GM08714 (cell line): ENCODE results near the gene BTBD17.

Experiments used
- H3K4me3 ChIP-seq: fragments of 200-500 bp; sonication (Bioruptor generic); 2 replicates; pipeline ENCODE4 v1.5.1; 2014; ENCODE audit warnings: mild to moderate bottlenecking, low read length, inconsistent platforms
- ZNF274 ChIP-seq: IDR thresholded peaks from 2 replicates; pipeline ENCODE4 v1.6.1; 2012; ENCODE audit warnings: mild to moderate bottlenecking, low read depth, low read length

The BTBD17 gene

GRCh38 chr17:74373838-74374606 lies 12.4 kb upstream of the BTBD17 start:
- TF ChIP-seq ZNF274 = no peak

GRCh38 chr17:74372426-74372825 lies 10.8 kb upstream of the BTBD17 start:
- no peak overlapping the region for H3K4me3 ChIP-seq
- no peak for TF ChIP-seq ZNF274

More at GRCh38 chr17:74373838-74374606, 12.4 kb upstream of the BTBD17 start:
- no peak overlapping the region for H3K4me3 ChIP-seq

- H3K4me3 ChIP-seq = no peak overlapping the region
- no peak for TF ChIP-seq ZNF274
These were observed 10.0 kb upstream of the BTBD17 start for GRCh38 chr17:74371653-74372147.

- TF ChIP-seq ZNF274 = no peak
These were observed 8.2 kb upstream of the BTBD17 start for GRCh38 chr17:74369665-74370490.

DNA sequence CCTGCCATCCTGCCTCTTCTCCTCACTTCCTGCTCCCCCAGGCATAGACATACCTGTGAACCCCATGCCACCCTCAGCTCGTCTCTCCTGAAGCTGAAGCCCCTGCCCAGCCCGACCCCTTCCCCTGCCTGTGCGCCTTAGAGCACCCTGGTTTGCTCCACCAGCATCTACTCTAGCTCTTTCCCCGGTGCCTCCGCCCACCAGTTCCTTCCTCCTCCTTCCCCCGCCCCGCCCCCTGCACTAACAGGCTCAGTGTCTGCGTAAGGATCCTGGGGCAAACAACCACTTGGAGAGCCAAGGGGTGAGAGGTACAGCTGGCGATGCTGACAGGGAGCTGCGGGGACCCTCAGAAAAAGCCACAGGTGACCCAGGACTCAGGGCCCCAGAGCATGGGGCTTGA lies 7.6 kb upstream of the BTBD17 start:
- TF ChIP-seq ZNF274 = no peak
- H3K4me3 ChIP-seq = no peak overlapping the region

More at GRCh38 chr17:74369665-74370490, 8.2 kb upstream of the BTBD17 start:
- no peak overlapping the region for H3K4me3 ChIP-seq

DNA sequence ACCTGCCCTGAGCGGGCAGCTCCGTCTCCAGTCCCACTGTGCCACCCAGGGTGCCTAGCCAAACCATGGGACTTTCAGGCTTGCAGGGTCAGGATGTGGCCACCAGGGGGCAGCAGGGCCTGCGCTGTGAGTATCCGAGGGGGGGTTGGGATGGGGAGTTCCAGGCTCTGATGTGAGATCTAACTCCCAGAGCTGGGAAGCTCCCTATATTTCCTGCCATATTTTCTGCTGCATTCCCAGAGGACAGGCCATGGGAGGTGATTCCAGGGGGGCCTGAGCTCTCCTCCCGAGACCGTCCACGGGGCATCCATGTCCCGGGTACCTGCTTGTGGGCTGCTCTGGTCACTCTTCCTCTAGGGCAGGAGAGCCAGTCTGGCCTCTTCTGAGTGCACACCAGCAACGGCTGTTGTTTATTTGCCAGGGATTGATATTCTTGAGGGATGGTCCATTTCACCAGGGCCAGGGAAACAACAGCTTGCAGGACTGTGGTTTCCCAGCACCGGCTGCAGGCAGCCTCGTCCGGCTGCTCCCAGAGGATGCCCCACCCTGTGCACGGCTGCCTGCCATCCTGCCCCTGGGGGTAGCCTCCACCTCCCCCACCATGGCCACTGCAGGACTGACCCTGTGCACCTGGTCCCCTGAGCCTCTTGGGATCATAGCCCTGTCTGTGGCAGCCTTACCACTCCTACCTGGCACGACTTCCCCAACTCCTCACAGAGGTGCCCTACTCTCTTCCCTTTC lies 6.8 kb upstream of the BTBD17 start:
- TF ChIP-seq ZNF274 = no peak
- H3K4me3 ChIP-seq = no peak overlapping the region

- no peak for TF ChIP-seq ZNF274
These were observed 5.5 kb upstream of the BTBD17 start, which contains the start of gene GPR142 for GRCh38 chr17:74367206-74367605. Gene GPR142 (plus strand): TSS chr17:74367506. CDS start chr17:74369541, 2,035 bp downstream.

GRCh38 chr17:74362810-74363498 lies 1.3 kb upstream of the BTBD17 start:
- no peak overlapping the region for H3K4me3 ChIP-seq
- TF ChIP-seq ZNF274 = no peak

More at GRCh38 chr17:74367206-74367605, 5.5 kb upstream of the BTBD17 start, which contains the start of gene GPR142:
- H3K4me3 ChIP-seq = no peak within 1 kb of the TSS

DNA sequence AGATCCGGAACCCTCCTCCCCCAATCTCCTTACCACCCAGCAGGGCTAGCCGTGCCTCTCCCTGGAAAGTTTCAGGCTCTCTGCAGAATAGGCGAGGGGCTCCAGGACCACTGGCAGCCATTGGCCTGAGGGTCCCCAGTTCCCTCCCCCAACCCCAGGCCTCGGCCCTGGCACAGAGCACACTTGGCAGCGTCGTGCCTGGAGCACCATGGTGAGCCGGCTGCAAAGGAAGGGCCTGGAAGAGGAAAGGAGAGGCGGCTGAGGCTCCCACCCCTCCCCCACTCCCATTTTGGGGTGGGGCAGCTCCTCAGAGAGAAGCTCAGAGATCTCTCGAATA lies 369 bp upstream of the BTBD17 start:
- no peak for TF ChIP-seq ZNF274
- H3K4me3 ChIP-seq = no peak overlapping the region

- H3K4me3 ChIP-seq = no peak overlapping the region
These were observed 804 bp downstream of the BTBD17 start for GRCh38 chr17:74360899-74361229.

DNA sequence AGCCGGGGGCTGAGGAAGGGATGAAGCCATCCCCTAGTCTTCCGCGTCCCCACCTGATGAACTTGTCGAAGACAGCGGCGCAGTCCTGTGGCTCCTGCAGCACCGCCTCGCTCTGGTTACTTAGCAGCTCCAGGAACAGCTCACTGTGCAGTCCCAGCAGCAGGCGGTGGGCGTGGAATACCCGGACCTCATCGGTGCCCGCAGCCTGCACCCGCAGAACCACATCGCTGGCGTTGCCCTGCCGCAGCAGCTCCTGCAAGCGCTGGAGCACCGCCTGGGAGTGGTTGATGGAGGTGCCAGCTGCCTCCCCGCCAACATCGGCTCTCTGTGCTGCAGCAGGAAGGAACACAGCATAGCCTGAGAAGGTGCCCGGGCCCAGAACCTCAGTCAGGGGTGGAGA lies 1.8 kb downstream of the BTBD17 start:
- no peak for TF ChIP-seq ZNF274

More at GRCh38 chr17:74360899-74361229, 804 bp downstream of the BTBD17 start:
- TF ChIP-seq ZNF274 = no peak

DNA sequence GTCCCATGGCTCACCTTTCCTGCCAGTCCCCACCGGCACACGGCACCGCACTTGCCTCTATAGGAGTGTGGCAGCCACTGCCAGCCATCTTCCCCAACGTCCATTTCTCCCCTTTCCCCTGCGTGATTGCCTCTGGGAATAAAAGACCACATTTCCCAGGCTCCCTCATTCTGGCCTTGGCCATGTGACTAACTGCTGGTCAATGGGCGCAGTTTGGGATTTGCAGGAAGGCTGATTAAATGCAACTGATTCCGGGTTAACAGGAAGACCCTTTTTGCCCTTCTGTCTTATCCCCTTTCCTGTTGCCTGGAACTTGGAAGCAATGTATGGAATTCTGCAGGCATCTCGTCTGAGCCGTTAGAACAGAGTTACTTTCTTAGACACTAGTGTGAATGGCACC lies 3.0 kb downstream of the BTBD17 start:
- no peak for TF ChIP-seq ZNF274
- no peak overlapping the region for H3K4me3 ChIP-seq

More for the DNA sequence above, 1.8 kb downstream of the BTBD17 start:
- H3K4me3 ChIP-seq = no peak overlapping the region

GRCh38 chr17:74357466-74357809 lies 4.2 kb downstream of the BTBD17 start:
- no peak overlapping the region for H3K4me3 ChIP-seq
- TF ChIP-seq ZNF274 = no peak
